ENCODE measurements around the gene IFI16. TPM values are rescaled to one million over a fixed set of nuclear protein-coding genes. Genes with fewer than 3 reads are reported as not detected.

Gene IFI16
- total and polyA plus RNA-seq, 2 donors (not counting 3 experiments of a cell fraction or from before 2014, with no cell fraction given) = 52.8 to 183 TPM

- CTCF ChIA-PET = no interaction called here
- no peaks in the 10 kb centered on the region for H3K4me1 ChIP-seq (ENCODE audit: control insufficient read depth, extremely low read depth, insufficient read depth, low read length)
- H3K27ac ChIP-seq (ENCODE audit: insufficient read depth, low read depth, low read length) = no peak overlapping the region
- TF ChIP-seq CTCF (IDR thresholded peaks at IDR 0.05; ENCODE audit: extremely low read depth in 1 of 2, insufficient read depth in 1 of 2, low read depth in 1 of 2, low read length in 2 of 2) (no peak), MYC (IDR thresholded peaks at IDR 0.05; ENCODE audit: low read depth, low read length) (no peak), FOS (IDR thresholded peaks at IDR 0.05; ENCODE audit: borderline replicate concordance, insufficient read depth, low read length) (no peak)
- no peak overlapping the region for H3K9ac ChIP-seq (replicated peaks; ENCODE audit: extremely low read depth, insufficient read depth, low read length)
- H3K79me2 ChIP-seq (ENCODE audit: control insufficient read depth, insufficient read depth, low read length) = no peaks in the 10 kb centered on the region
- FAIRE-seq = no peak
- no peaks in the 10 kb centered on the region for H3K9me3 ChIP-seq (replicated peaks; ENCODE audit: control insufficient read depth, insufficient read depth, low read length)
- H3K4me2 ChIP-seq (ENCODE audit: insufficient read depth, low read length) = no peak overlapping the region
- BruUV-seq (replicated peaks) = no TSS peak
- H3K4me3 ChIP-seq (replicated peaks in 1 of 3; ENCODE audit: insufficient read depth in 1 of 3, low read depth in 1 of 3, low read length in 3 of 3) = no peak overlapping the region
- peaks cover 2 to 8% of the 10 kb centered on the region in 2 experiments for H3K27me3 ChIP-seq (ENCODE audit: control insufficient read depth in 2 of 2, insufficient read depth in 2 of 2, low read length in 2 of 2)
- dilution Hi-C loops (cut with MboI; ENCODE audit: extremely low pct_ligation_motif_present, low sequenced_read_pairs) (no loop called here), intact Hi-C loops (cut with micrococcal nuclease) (no loop called here)
- no peaks in the 10 kb centered on the region for H4K20me1 ChIP-seq (replicated peaks; ENCODE audit: control insufficient read depth, extremely low read depth, insufficient read depth, low read length)
- H2AFZ ChIP-seq (ENCODE audit: low read depth, low read length) = no peak overlapping the region
- DNase-seq (ENCODE audit: low read depth, low spot score) = no peak
- no peaks in the 10 kb centered on the region for H3K36me3 ChIP-seq (ENCODE audit: control insufficient read depth in 2 of 2, extremely low read depth in 1 of 2, insufficient read depth in 2 of 2, low read length in 2 of 2)
- no peaks in the 10 kb centered on the region for H3K9me1 ChIP-seq (replicated peaks; ENCODE audit: control insufficient read depth, extremely low read depth, insufficient read depth, low read length)
- POLR2A ChIA-PET = no interaction called here
Measured at GRCh38 chr1:158983235-158983634, 26.5 kb upstream of the IFI16 start.

GRCh38 chr1:158984386-158984785 lies 25.3 kb upstream of the IFI16 start:
- Histone ChIP-seq H3K27ac (ENCODE audit: insufficient read depth, low read depth, low read length) (no peak overlapping the region), H3K9me1 (replicated peaks; ENCODE audit: control insufficient read depth, extremely low read depth, insufficient read depth, low read length) (no peaks in the 10 kb centered on the region), H3K79me2 (ENCODE audit: control insufficient read depth, insufficient read depth, low read length) (no peaks in the 10 kb centered on the region), H3K36me3 (ENCODE audit: control insufficient read depth in 2 of 2, extremely low read depth in 1 of 2, insufficient read depth in 2 of 2, low read length in 2 of 2) (no peaks in the 10 kb centered on the region), H3K4me1 (ENCODE audit: control insufficient read depth, extremely low read depth, insufficient read depth, low read length) (no peaks in the 10 kb centered on the region), H3K27me3 (ENCODE audit: control insufficient read depth in 2 of 2, insufficient read depth in 2 of 2, low read length in 2 of 2) (peaks cover 6 to 11% of the 10 kb centered on the region in 2 experiments), H4K20me1 (replicated peaks; ENCODE audit: control insufficient read depth, extremely low read depth, insufficient read depth, low read length) (no peaks in the 10 kb centered on the region), H3K9ac (replicated peaks; ENCODE audit: extremely low read depth, insufficient read depth, low read length) (no peak overlapping the region), H3K4me3 (replicated peaks in 1 of 3; ENCODE audit: insufficient read depth in 1 of 3, low read depth in 1 of 3, low read length in 3 of 3) (no peak overlapping the region), H3K9me3 (replicated peaks; ENCODE audit: control insufficient read depth, insufficient read depth, low read length) (no peaks in the 10 kb centered on the region), H2AFZ (ENCODE audit: low read depth, low read length) (no peak overlapping the region), H3K4me2 (ENCODE audit: insufficient read depth, low read length) (no peak overlapping the region)
- no TSS peak for BruUV-seq (replicated peaks)
- ChIA-PET POLR2A (no interaction called here), CTCF (no interaction called here)
- DNase-seq (ENCODE audit: low read depth, low spot score) (no peak), FAIRE-seq (no peak)
- intact Hi-C loops (cut with micrococcal nuclease) (no loop called here), dilution Hi-C loops (cut with MboI; ENCODE audit: extremely low pct_ligation_motif_present, low sequenced_read_pairs) (no loop called here)
- TF ChIP-seq CTCF (IDR thresholded peaks at IDR 0.05; ENCODE audit: extremely low read depth in 1 of 2, insufficient read depth in 1 of 2, low read depth in 1 of 2, low read length in 2 of 2) (no peak), POLR2AphosphoS5 (IDR thresholded peaks at IDR 0.05; ENCODE audit: insufficient read depth, low read depth, low read length) (no peak), GATA2 (IDR thresholded peaks at IDR 0.05; ENCODE audit: insufficient read depth, insufficient read length, low read depth, low read length) (no peak), MAX (IDR thresholded peaks at IDR 0.05; ENCODE audit: insufficient read depth, insufficient read length) (no peak), JUN (IDR thresholded peaks at IDR 0.05; ENCODE audit: borderline replicate concordance, insufficient read depth, insufficient read length, low read depth) (no peak), MYC (IDR thresholded peaks at IDR 0.05; ENCODE audit: low read depth, low read length) (no peak), FOS (IDR thresholded peaks at IDR 0.05; ENCODE audit: borderline replicate concordance, insufficient read depth, low read length) (no peak)

Data from endothelial cell of umbilical vein (primary cell).